NCI-H2029 (cell line): ENCODE results near the gene ABHD17A.
A peak's percentile ranks its signal among the peaks of the same experiment; 100 is the strongest.
"Not testable (repeated sequence)": the region's sequence is repeated elsewhere in the genome, so short reads cannot be mapped to it uniquely, and the experiment has no call there.

Experiments used
- DNase-seq: peaks from one replicate; lab custom pipeline; 2025; lab: John Stamatoyannopoulos, UW

Gene ABHD17A

GRCh38 chr19:1910177-1910576 lies 24.9 kb upstream of the ABHD17A start:
- no peak for DNase-seq

GRCh38 chr19:1909761-1910080 lies 24.4 kb upstream of the ABHD17A start:
- DNase-seq, result no peak

- DNase-seq, result no peak
These were observed 23.0 kb upstream of the ABHD17A start for GRCh38 chr19:1908364-1908678.

GRCh38 chr19:1907563-1908363 lies 22.5 kb upstream of the ABHD17A start:
- no peak for DNase-seq

GRCh38 chr19:1906985-1907562 lies 21.8 kb upstream of the ABHD17A start:
- DNase-seq, result no peak

GRCh38 chr19:1905863-1906375 lies 20.6 kb upstream of the ABHD17A start:
- no peak for DNase-seq

GRCh38 chr19:1905110-1905862 lies 20.0 kb upstream of the ABHD17A start, which contains the start of the genes ADAT3 and SCAMP4:
ADAT3 (plus strand) TSS chr19:1905399; CDS start chr19:1912048, 6,649 bp downstream.
SCAMP4 (plus strand) TSS chr19:1905399; CDS start chr19:1915020, 9,621 bp downstream.
- peak; percentile 99 for DNase-seq

- DNase-seq, result no peak
These were observed 19.5 kb upstream of the ABHD17A start for GRCh38 chr19:1904860-1905109.

GRCh38 chr19:1902923-1903322 lies 17.6 kb upstream of the ABHD17A start:
- no peak for DNase-seq

- no peak for DNase-seq
These were observed 16.7 kb upstream of the ABHD17A start for GRCh38 chr19:1901940-1902404.

- no peak for DNase-seq
These were observed 11.2 kb upstream of the ABHD17A start for GRCh38 chr19:1896508-1896907.

GRCh38 chr19:1893791-1894190 lies 8.5 kb upstream of the ABHD17A start:
- no peak for DNase-seq

- DNase-seq, result no peak
These were observed 4.6 kb upstream of the ABHD17A start for GRCh38 chr19:1889907-1890306.

GRCh38 chr19:1888385-1888784 lies 3.1 kb upstream of the ABHD17A start:
- no peak for DNase-seq

- not testable (repeated sequence) for DNase-seq
These were observed 1.1 kb upstream of the ABHD17A start for GRCh38 chr19:1886360-1886759.

GRCh38 chr19:1884719-1885334 lies 469 bp downstream of the ABHD17A start:
- DNase-seq, result no peak

- DNase-seq, result no peak
These were observed 991 bp downstream of the ABHD17A start for GRCh38 chr19:1884291-1884718.

GRCh38 chr19:1883784-1884183 lies 1.5 kb downstream of the ABHD17A start:
- DNase-seq, result no peak

- no peak for DNase-seq
These were observed 2.3 kb downstream of the ABHD17A start for GRCh38 chr19:1882786-1883692.

- DNase-seq, result no peak
These were observed 3.1 kb downstream of the ABHD17A start for GRCh38 chr19:1882089-1882785.
